Measurements from ENCODE around the gene CCDC172. TPM values are rescaled to one million over a fixed set of nuclear protein-coding genes. Genes with fewer than 3 reads are reported as not detected.

CCDC172 gene
- total and polyA plus RNA-seq, 2 of the 4 experiments (the other 2 are of a cell fraction) = not detected

DNA sequence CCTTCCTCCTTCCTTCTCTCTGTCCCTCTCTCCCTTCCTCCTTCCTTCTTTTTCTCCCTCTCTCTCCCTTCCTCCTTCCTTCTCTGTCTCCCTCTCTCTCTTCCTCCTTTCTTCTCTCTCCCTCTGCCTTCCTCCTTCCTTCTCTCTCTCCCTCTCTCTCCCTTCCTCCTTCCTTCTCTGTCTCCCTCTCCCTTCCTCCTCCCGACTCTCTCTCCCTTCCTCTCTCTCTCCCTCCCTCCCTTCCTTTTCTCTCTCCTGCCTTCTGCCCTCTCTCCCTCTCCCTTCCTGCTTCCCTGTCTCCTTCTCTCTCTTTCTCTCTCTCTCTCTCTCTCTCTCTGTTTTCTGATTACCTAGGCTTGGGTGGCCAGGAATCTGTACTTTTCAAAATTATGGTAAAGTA, 34.6 kb upstream of the CCDC172 start:
- no peak overlapping the region for H4K5ac ChIP-seq (ENCODE audit: low read depth, low read length)
- no peaks in the 10 kb centered on the region for H3K9me1 ChIP-seq (ENCODE audit: insufficient read depth, low read length)
- H3K4me1 ChIP-seq (ENCODE audit: control insufficient read depth, insufficient read depth, low read length) = no peaks in the 10 kb centered on the region
- ChIA-PET POLR2A (ENCODE audit: unreplicated experiment) (no interaction called here), CTCF (no interaction called here)
- H3K4me2 ChIP-seq (ENCODE audit: low read depth, low read length) = no peak overlapping the region
- H3K9ac ChIP-seq (ENCODE audit: low read depth, low read length) = no peak overlapping the region
- no peak overlapping the region for H3K27ac ChIP-seq (ENCODE audit: insufficient read depth, low read length)
- H3K27me3 ChIP-seq (ENCODE audit: control insufficient read depth, insufficient read depth, low read length) = peaks cover 2% of the 10 kb centered on the region; the same call in 1 of the 2 replicates
- intact Hi-C loops (cut with micrococcal nuclease) = loop anchor here (10.0 kb wide), 1 partner anchor 935 kb away; no protein-coding TSS in a partner anchor
- H3K56ac ChIP-seq (ENCODE audit: extremely low read depth, insufficient read depth, low read length) = no peak overlapping the region
- in situ Hi-C loops (cut with MboI; ENCODE audit: low sequenced_read_pairs) = loop anchor here (5.0 kb wide), 2 partner anchors 492 to 582 kb away; no protein-coding TSS in a partner anchor
- H3K18ac ChIP-seq (ENCODE audit: low read depth, low read length) = no peak overlapping the region
- no peak overlapping the region for H2AK5ac ChIP-seq (ENCODE audit: low read depth, low read length)
- no peak overlapping the region for H2AFZ ChIP-seq (replicated peaks; ENCODE audit: low read length, poor library complexity)
- 17% methylated on average over 1 of the region's 1 CpG; no CpG with 5 or more reads in 1 of the 2 experiments for WGBS, 2 experiments (ENCODE audit: extremely low coverage in 2 of 2, insufficient read length in 1 of 2)
- no peaks in the 10 kb centered on the region for H4K20me1 ChIP-seq (ENCODE audit: insufficient read depth, low read length)
- H2BK5ac ChIP-seq (ENCODE audit: low read depth, low read length, poor library complexity, severe bottlenecking) = no peak overlapping the region
- no peak overlapping the region for H2BK120ac ChIP-seq (ENCODE audit: low read depth, low read length)
- H3K36me3 ChIP-seq (ENCODE audit: control insufficient read depth, insufficient read depth, low read length) = no peaks in the 10 kb centered on the region
- DNase-seq (no peak), ATAC-seq (ENCODE audit: low read depth) (no peak)
- no peak overlapping the region for H3K14ac ChIP-seq (replicated peaks; ENCODE audit: low read depth, low read length)
- H2AK9ac ChIP-seq (replicated peaks; ENCODE audit: low read depth, low read length, poor library complexity) = no peak overlapping the region
- dilution Hi-C loops (cut with HindIII; ENCODE audit: low sequenced_read_pairs, unreplicated experiment) = no loop called here
- no peak overlapping the region for H3K23ac ChIP-seq (ENCODE audit: low read depth, low read length)
- no peak for TF ChIP-seq MXI1 (IDR thresholded peaks at IDR 0.05; ENCODE audit: borderline replicate concordance, low read depth, low read length)
- no peak for TF ChIP-seq NFE2L2 (IDR thresholded peaks at IDR 0.05; ENCODE audit: low read depth, low read length)
- no peak for TF ChIP-seq RAD21 (IDR thresholded peaks at IDR 0.05; ENCODE audit: low read length)
- no peak for TF ChIP-seq RFX5 (IDR thresholded peaks at IDR 0.05; ENCODE audit: low read depth, low read length)
- no peak for TF ChIP-seq RCOR1 (IDR thresholded peaks at IDR 0.05; ENCODE audit: insufficient replicate concordance, low read length)
- TF ChIP-seq, protein P1, sequence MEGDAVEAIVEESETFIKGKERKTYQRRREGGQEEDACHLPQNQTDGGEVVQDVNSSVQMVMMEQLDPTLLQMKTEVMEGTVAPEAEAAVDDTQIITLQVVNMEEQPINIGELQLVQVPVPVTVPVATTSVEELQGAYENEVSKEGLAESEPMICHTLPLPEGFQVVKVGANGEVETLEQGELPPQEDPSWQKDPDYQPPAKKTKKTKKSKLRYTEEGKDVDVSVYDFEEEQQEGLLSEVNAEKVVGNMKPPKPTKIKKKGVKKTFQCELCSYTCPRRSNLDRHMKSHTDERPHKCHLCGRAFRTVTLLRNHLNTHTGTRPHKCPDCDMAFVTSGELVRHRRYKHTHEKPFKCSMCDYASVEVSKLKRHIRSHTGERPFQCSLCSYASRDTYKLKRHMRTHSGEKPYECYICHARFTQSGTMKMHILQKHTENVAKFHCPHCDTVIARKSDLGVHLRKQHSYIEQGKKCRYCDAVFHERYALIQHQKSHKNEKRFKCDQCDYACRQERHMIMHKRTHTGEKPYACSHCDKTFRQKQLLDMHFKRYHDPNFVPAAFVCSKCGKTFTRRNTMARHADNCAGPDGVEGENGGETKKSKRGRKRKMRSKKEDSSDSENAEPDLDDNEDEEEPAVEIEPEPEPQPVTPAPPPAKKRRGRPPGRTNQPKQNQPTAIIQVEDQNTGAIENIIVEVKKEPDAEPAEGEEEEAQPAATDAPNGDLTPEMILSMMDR (conservative IDR thresholded peaks at IDR 0.05; ENCODE audit: low read depth, low read length) = no peak
- TF ChIP-seq FOS (IDR thresholded peaks at IDR 0.05; ENCODE audit: low read depth, low read length) = no peak
- TF ChIP-seq CHD1 (IDR thresholded peaks at IDR 0.05; ENCODE audit: low read depth, low read length) = no peak
- no peak for TF ChIP-seq SMC3 (IDR thresholded peaks at IDR 0.05; ENCODE audit: low read depth, low read length)
- TF ChIP-seq POLR2A (IDR thresholded peaks at IDR 0.05; ENCODE audit: low read depth, low read length) = no peak
- TF ChIP-seq CEBPB (IDR thresholded peaks at IDR 0.05; ENCODE audit: low read depth, low read length) = no peak
- no peak for TF ChIP-seq MAZ (IDR thresholded peaks at IDR 0.05; ENCODE audit: borderline replicate concordance, low read depth, low read length)
- no peak for TF ChIP-seq MAFK (IDR thresholded peaks at IDR 0.05; ENCODE audit: low read depth, low read length)
- no peak for TF ChIP-seq BHLHE40 (IDR thresholded peaks at IDR 0.05; ENCODE audit: low read depth, low read length)
- TF ChIP-seq, protein P2, sequence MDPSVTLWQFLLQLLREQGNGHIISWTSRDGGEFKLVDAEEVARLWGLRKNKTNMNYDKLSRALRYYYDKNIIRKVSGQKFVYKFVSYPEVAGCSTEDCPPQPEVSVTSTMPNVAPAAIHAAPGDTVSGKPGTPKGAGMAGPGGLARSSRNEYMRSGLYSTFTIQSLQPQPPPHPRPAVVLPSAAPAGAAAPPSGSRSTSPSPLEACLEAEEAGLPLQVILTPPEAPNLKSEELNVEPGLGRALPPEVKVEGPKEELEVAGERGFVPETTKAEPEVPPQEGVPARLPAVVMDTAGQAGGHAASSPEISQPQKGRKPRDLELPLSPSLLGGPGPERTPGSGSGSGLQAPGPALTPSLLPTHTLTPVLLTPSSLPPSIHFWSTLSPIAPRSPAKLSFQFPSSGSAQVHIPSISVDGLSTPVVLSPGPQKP (IDR thresholded peaks at IDR 0.05; ENCODE audit: borderline replicate concordance, low read depth, low read length) = no peak
- no peak overlapping the region for H2BK20ac ChIP-seq (ENCODE audit: low read depth, low read length)
- no peak overlapping the region for H2BK15ac ChIP-seq (ENCODE audit: low read depth, low read length)
- no peaks in the 10 kb centered on the region for H3K79me1 ChIP-seq (ENCODE audit: low read depth in 1 of 2, low read length in 2 of 2)
- no TSS peak for BruUV-seq (replicated peaks)
- H3K4ac ChIP-seq (ENCODE audit: low read depth, low read length) = no peak overlapping the region
- no peak overlapping the region for H3K4me3 ChIP-seq (ENCODE audit: insufficient read depth, low read depth, low read length)
- H3K9me3 ChIP-seq (ENCODE audit: control insufficient read depth, insufficient read depth, low read length) = no peaks in the 10 kb centered on the region
- no peak overlapping the region for H4K8ac ChIP-seq (ENCODE audit: low read depth in 2 of 2, low read length in 2 of 2)
- no peak overlapping the region for H4K91ac ChIP-seq (ENCODE audit: insufficient read depth, low read depth, low read length)

Measured in IMR-90 (cell line).